ENCODE results near the gene BRIP1. TPM values are rescaled to one million over a fixed set of nuclear protein-coding genes. Genes with fewer than 3 reads are reported as not detected.

The BRIP1 gene
- polyA plus RNA-seq, 1 of the 3 experiments (the other 2 are of a cell fraction): 2.0 TPM

DNA sequence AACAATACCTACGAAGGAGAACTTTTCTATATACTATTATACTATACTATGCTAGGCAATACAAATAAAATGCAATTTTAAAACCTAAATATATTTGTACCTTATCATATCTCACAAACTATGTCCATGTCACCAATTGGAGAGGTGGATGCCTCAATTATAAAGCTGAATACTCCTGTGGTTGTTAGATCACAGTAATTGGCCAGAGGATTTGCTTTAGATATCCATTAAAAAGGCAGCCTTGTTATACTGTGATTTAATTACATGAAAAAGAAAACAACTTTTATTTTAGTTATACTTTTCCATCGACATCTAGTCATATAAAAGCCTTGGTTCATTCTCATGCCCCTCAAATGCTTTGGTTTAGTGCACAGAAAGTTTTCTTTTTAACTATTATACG, 129.3 kb downstream of the BRIP1 start:
- H3K9ac ChIP-seq: no peak overlapping the region
- ChIA-PET CTCF (interaction anchor here (1.0 to 1.4 kb wide), 2 partner anchors 11 to 25 kb away, joined by 3 read pairs; no protein-coding TSS in a partner anchor), POLR2A (no interaction called here)
- H3K9me3 ChIP-seq: peaks cover 6% of the 10 kb centered on the region; the same call in 1 of the 2 replicates
- WGBS (ENCODE audit: low lambda C conversion rate): 93% methylated on average over 3 of the region's 3 CpGs
- H3K36me3 ChIP-seq (replicated peaks in 1 of 2; ENCODE audit: control insufficient read depth in 1 of 2, insufficient read depth in 2 of 2, low read length in 1 of 2): peaks cover 18 to 38% of the 10 kb centered on the region in 2 experiments
- no peaks in the 10 kb centered on the region for H3K4me1 ChIP-seq (ENCODE audit: control insufficient read depth in 1 of 2, insufficient read depth in 2 of 2, low read depth in 1 of 2, low read length in 1 of 2)
- TF ChIP-seq FOXM1 (IDR thresholded peaks at IDR 0.05; ENCODE audit: low read depth) (no peak), EZH2phosphoT487 (IDR thresholded peaks at IDR 0.05; ENCODE audit: borderline replicate concordance, low read depth) (no peak), TCF12 (IDR thresholded peaks at IDR 0.05) (no peak), JUND (IDR thresholded peaks at IDR 0.05) (no peak), YY1 (IDR thresholded peaks at IDR 0.05; ENCODE audit: low read depth) (no peak)
- TF ChIP-seq, protein P1, sequence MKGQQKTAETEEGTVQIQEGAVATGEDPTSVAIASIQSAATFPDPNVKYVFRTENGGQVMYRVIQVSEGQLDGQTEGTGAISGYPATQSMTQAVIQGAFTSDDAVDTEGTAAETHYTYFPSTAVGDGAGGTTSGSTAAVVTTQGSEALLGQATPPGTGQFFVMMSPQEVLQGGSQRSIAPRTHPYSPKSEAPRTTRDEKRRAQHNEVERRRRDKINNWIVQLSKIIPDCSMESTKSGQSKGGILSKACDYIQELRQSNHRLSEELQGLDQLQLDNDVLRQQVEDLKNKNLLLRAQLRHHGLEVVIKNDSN (IDR thresholded peaks at IDR 0.05; ENCODE audit: borderline replicate concordance, low read depth): no peak
- H3K27me3 ChIP-seq (ENCODE audit: insufficient read depth): no peaks in the 10 kb centered on the region
- no peak overlapping the region for H3K27ac ChIP-seq (ENCODE audit: low read depth in 2 of 2, low read length in 1 of 2)
- H3K9me2 ChIP-seq: no peaks in the 10 kb centered on the region
- DNase-seq: no peak
- no peaks in the 10 kb centered on the region for H3F3A ChIP-seq (replicated peaks; ENCODE audit: insufficient read depth)
- H4K20me1 ChIP-seq (ENCODE audit: insufficient read depth): no peaks in the 10 kb centered on the region
- H3K4me2 ChIP-seq: no peak overlapping the region
- no peaks in the 10 kb centered on the region for H3K79me2 ChIP-seq (ENCODE audit: insufficient read depth)
- H2AFZ ChIP-seq (ENCODE audit: low read depth): no peak overlapping the region
- no peak overlapping the region for H3K4me3 ChIP-seq (ENCODE audit: low read depth in 2 of 2, low read length in 1 of 2)

DNA sequence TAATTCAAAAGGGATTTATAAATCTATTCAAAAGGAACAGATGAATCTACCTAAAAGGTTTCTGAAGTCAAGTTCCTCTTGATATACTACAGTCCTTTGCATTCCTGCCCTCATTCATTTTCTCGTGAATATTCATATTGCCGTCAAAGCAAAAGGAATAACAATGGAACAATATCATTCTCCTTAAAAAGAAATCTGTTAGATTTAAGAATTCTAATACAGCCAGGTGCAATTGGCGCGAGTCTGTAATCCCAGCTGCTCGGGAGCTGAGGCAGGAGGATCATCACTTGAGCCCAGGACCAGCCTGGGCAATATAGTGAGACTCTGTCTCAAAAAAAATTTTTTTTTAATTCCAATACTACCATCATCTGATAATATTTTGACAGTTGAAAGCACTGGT, 130.3 kb downstream of the BRIP1 start:
- 92% methylated on average over 5 of the region's 5 CpGs for WGBS (ENCODE audit: low lambda C conversion rate)
- no peak overlapping the region for H3K4me3 ChIP-seq (ENCODE audit: low read depth in 2 of 2, low read length in 1 of 2)

GRCh38 chr17:61732169-61732568, 131.2 kb downstream of the BRIP1 start:
- Histone ChIP-seq H2AFZ (ENCODE audit: low read depth) (no peak overlapping the region), H3K27me3 (ENCODE audit: insufficient read depth) (no peaks in the 10 kb centered on the region), H3K36me3 (replicated peaks in 1 of 2; ENCODE audit: control insufficient read depth in 1 of 2, insufficient read depth in 2 of 2, low read length in 1 of 2) (peaks cover 7 to 30% of the 10 kb centered on the region in 2 experiments), H3K9me3 (peaks cover 3% of the 10 kb centered on the region; the same call in 1 of the 2 replicates), H3K79me2 (ENCODE audit: insufficient read depth) (no peaks in the 10 kb centered on the region), H3K9ac (no peak overlapping the region), H3K4me3 (ENCODE audit: low read depth in 2 of 2, low read length in 1 of 2) (no peak overlapping the region), H3K4me1 (ENCODE audit: control insufficient read depth in 1 of 2, insufficient read depth in 2 of 2, low read depth in 1 of 2, low read length in 1 of 2) (no peaks in the 10 kb centered on the region), H3K27ac (ENCODE audit: low read depth in 2 of 2, low read length in 1 of 2) (no peak overlapping the region), H3F3A (replicated peaks; ENCODE audit: insufficient read depth) (no peaks in the 10 kb centered on the region), H3K4me2 (no peak overlapping the region), H3K9me2 (no peaks in the 10 kb centered on the region), H4K20me1 (ENCODE audit: insufficient read depth) (no peaks in the 10 kb centered on the region)
- CTCF ChIA-PET: no interaction called here
- DNase-seq: no peak
- no peak for TF ChIP-seq MEF2A (IDR thresholded peaks at IDR 0.05; ENCODE audit: borderline replicate concordance, low read depth)
- TF ChIP-seq EP300 (IDR thresholded peaks at IDR 0.05; ENCODE audit: borderline replicate concordance in 1 of 2, low read depth in 1 of 2, low read length in 1 of 2): no peak
- no peak for TF ChIP-seq CTCF (IDR thresholded peaks at IDR 0.05)
- TF ChIP-seq SMC3 (IDR thresholded peaks at IDR 0.05; ENCODE audit: low read depth, low read length): no peak
- no peak for TF ChIP-seq RXRA (IDR thresholded peaks at IDR 0.05; ENCODE audit: borderline replicate concordance, low read depth)
- no peak for TF ChIP-seq YY1 (IDR thresholded peaks at IDR 0.05; ENCODE audit: low read depth)
- 99% methylated on average over 3 of the region's 3 CpGs for WGBS (ENCODE audit: low lambda C conversion rate)
- POLR2A ChIA-PET: no interaction called here

More for the DNA sequence above, 130.3 kb downstream of the BRIP1 start:
- Histone ChIP-seq H4K20me1 (ENCODE audit: insufficient read depth) (no peaks in the 10 kb centered on the region), H3K79me2 (ENCODE audit: insufficient read depth) (no peaks in the 10 kb centered on the region), H3K9me3 (peaks cover 6% of the 10 kb centered on the region; the same call in 1 of the 2 replicates), H3K27ac (ENCODE audit: low read depth in 2 of 2, low read length in 1 of 2) (no peak overlapping the region), H3K9ac (no peak overlapping the region), H3K36me3 (replicated peaks in 1 of 2; ENCODE audit: control insufficient read depth in 1 of 2, insufficient read depth in 2 of 2, low read length in 1 of 2) (peaks cover 9 to 37% of the 10 kb centered on the region in 2 experiments), H3F3A (replicated peaks; ENCODE audit: insufficient read depth) (no peaks in the 10 kb centered on the region), H3K4me2 (no peak overlapping the region), H3K4me1 (ENCODE audit: control insufficient read depth in 1 of 2, insufficient read depth in 2 of 2, low read depth in 1 of 2, low read length in 1 of 2) (no peaks in the 10 kb centered on the region), H3K9me2 (no peaks in the 10 kb centered on the region), H3K27me3 (ENCODE audit: insufficient read depth) (no peaks in the 10 kb centered on the region), H2AFZ (ENCODE audit: low read depth) (no peak overlapping the region)
- no peak for TF ChIP-seq JUND (IDR thresholded peaks at IDR 0.05)
- ChIA-PET POLR2A (no interaction called here), CTCF (interaction anchor here (1.4 kb wide), 1 partner anchor 24 kb away, joined by 3 read pairs; no protein-coding TSS in a partner anchor)
- DNase-seq: no peak

Data from SK-N-SH (cell line).